Caco-2 (cell line): Measurements from ENCODE around the gene PA2G4. TPM values are rescaled to one million over a fixed set of nuclear protein-coding genes. Genes with fewer than 3 reads are reported as not detected.

Source experiments
- BruUV-seq: library from RNA; stranded (reverse); fragments of 400-500 nt; replicated peaks from 2 replicates; lab custom pipeline; 2021; lab: Mats Ljungman, UMichigan
- CTCF ChIA-PET: fragments of 300-600 bp; sonication (Branson Sonifier 250); formaldehyde crosslinking; loops from one replicate; lab custom pipeline; 2022; ENCODE audit warnings: antibody characterized with exemption; lab: Charles Lee
- POLR2A ChIA-PET: fragments of 300-600 bp; sonication (Branson Sonifier 250); formaldehyde crosslinking; loops from one replicate; lab custom pipeline; 2022; ENCODE audit warnings: antibody characterized with exemption; lab: Charles Lee
- DNase-seq, 2 experiments: peaks; one replicate each; pipeline versions ENCODE4 v3.0.0 to v3.0.0-alpha.2; 2020 to 2022
- H3K27me3 ChIP-seq: replicated peaks from 2 replicates; pipeline ENCODE4 v1.6.0; 2011; ENCODE audit warnings: low read length; ENCODE audit not compliant: control insufficient read depth, insufficient read depth
- H3K36me3 ChIP-seq: 2 replicates; pipeline ENCODE4 v1.5.1; 2011; ENCODE audit warnings: low read length; ENCODE audit not compliant: control insufficient read depth, insufficient read depth
- H3K4me1 ChIP-seq: fragments of 250-450 bp; sonication (Bioruptor Pico); 2 replicates; pipeline ENCODE4 v1.5.1; 2020; ENCODE audit warnings: mild to moderate bottlenecking
- H3K4me3 ChIP-seq: 2 replicates; pipeline ENCODE4 v1.5.1; 2011; ENCODE audit warnings: low read depth, mild to moderate bottlenecking, control low read depth, low read length
- H3K9me3 ChIP-seq: fragments of 250-450 bp; sonication (Bioruptor Pico); 2 replicates; pipeline ENCODE4 v1.5.1; 2020; ENCODE audit warnings: mild to moderate bottlenecking, moderate library complexity
- H3K27ac Mint-ChIP-seq: one replicate; pipeline ENCODE4 v1.8.0; 2022; ENCODE audit warnings: mixed read lengths; ENCODE audit not compliant: unreplicated experiment
- H3K27me3 Mint-ChIP-seq: one replicate; pipeline ENCODE4 v1.8.0; 2022; ENCODE audit warnings: mixed read lengths; ENCODE audit not compliant: insufficient read depth, unreplicated experiment
- H3K36me3 Mint-ChIP-seq: one replicate; pipeline ENCODE4 v1.8.0; 2022; ENCODE audit warnings: mild to moderate bottlenecking, mixed read lengths; ENCODE audit not compliant: insufficient read depth, unreplicated experiment
- H3K4me1 Mint-ChIP-seq: one replicate; pipeline ENCODE4 v1.8.0; 2022; ENCODE audit warnings: low read depth, mixed read lengths; ENCODE audit not compliant: unreplicated experiment
- H3K4me3 Mint-ChIP-seq: one replicate; pipeline ENCODE4 v1.8.0; 2022; ENCODE audit warnings: mild to moderate bottlenecking, moderate library complexity, mixed read lengths; ENCODE audit not compliant: unreplicated experiment
- H3K9me3 Mint-ChIP-seq: one replicate; pipeline ENCODE4 v1.8.0; 2022; ENCODE audit warnings: mixed read lengths; ENCODE audit not compliant: unreplicated experiment
- CTCF ChIP-seq, 2 experiments: fragments of 200-600 bp in 1 of 2; IDR thresholded peaks; 1 replicate in 1 of 2; 2 replicates in 1 of 2; pipeline versions ENCODE4 v1.5.1 to v1.8.0; 2011 to 2022; ENCODE audit warnings: antibody characterized with exemption in 1 of 2, control low read depth in 1 of 2, inconsistent platforms in 1 of 2, low read depth in 1 of 2, low read length in 1 of 2, mild to moderate bottlenecking in 1 of 2, moderate library complexity in 1 of 2; ENCODE audit not compliant: insufficient read depth in 1 of 2, severe bottlenecking in 1 of 2, unreplicated experiment in 1 of 2
- intact Hi-C: fragments of 100-400 bp; cut with micrococcal nuclease; formaldehyde crosslinking; loops from one replicate; pipeline ENCODE4 v1.10.0; 2022; ENCODE audit not compliant: unreplicated experiment
- total RNA-seq: library from RNA; stranded (reverse); gene quantifications from 2 replicates; pipeline ENCODE4 v1.2.3, GENCODE V29; 2022

The PA2G4 gene
- total RNA-seq, 1 experiment from 2014 or later: 178 TPM

GRCh38 chr12:56160894-56161689 lies 56.7 kb downstream of the PA2G4 start:
- H3K27me3 Mint-ChIP-seq: no peaks in the 10 kb centered on the region
- peak overlapping the region; percentile 79 for H3K4me3 Mint-ChIP-seq
- intact Hi-C loops: no loop called here
- TF ChIP-seq CTCF (IDR thresholded peaks at IDR 0.05; ENCODE audit: insufficient read depth in 1 of 2, low read depth in 1 of 2, low read length in 1 of 2, severe bottlenecking in 1 of 2, unreplicated experiment in 1 of 2): no peak
- DNase-seq: no peak
- peak overlapping the region; percentile 88 for H3K27ac Mint-ChIP-seq
- BruUV-seq: no TSS peak
- no peaks in the 10 kb centered on the region for H3K27me3 ChIP-seq
- POLR2A ChIA-PET: interaction anchor here (1.1 to 1.5 kb wide), 3 partner anchors 11 to 61 kb away, joined by 3 to 4 read pairs (median 4); partner anchors contain the start of genes ESYT1 and RNF41
- CTCF ChIA-PET: interaction anchor here (1.7 kb wide), 1 partner anchor 43 kb away, joined by 6 read pairs; the partner anchor contains the start of gene ZC3H10
- H3K36me3 Mint-ChIP-seq: peaks cover 92% of the 10 kb centered on the region
- H3K9me3 Mint-ChIP-seq: no peaks in the 10 kb centered on the region
- H3K4me3 ChIP-seq: no peak overlapping the region
- H3K4me1 Mint-ChIP-seq: peaks cover 20% of the 10 kb centered on the region
- H3K4me1 ChIP-seq: peaks cover 14% of the 10 kb centered on the region
- H3K9me3 ChIP-seq: no peaks in the 10 kb centered on the region
- H3K36me3 ChIP-seq: no peaks in the 10 kb centered on the region; the same call in none of the 2 replicates

GRCh38 chr12:56161690-56162351 lies 57.5 kb downstream of the PA2G4 start:
- DNase-seq: no peak
- no peaks in the 10 kb centered on the region; the same call in none of the 2 replicates for H3K36me3 ChIP-seq
- H3K9me3 Mint-ChIP-seq: no peaks in the 10 kb centered on the region
- intact Hi-C loops: no loop called here
- H3K27me3 ChIP-seq: no peaks in the 10 kb centered on the region
- no peak for TF ChIP-seq CTCF (IDR thresholded peaks at IDR 0.05; ENCODE audit: insufficient read depth in 1 of 2, low read depth in 1 of 2, low read length in 1 of 2, severe bottlenecking in 1 of 2, unreplicated experiment in 1 of 2)
- H3K36me3 Mint-ChIP-seq: peaks cover 99% of the 10 kb centered on the region
- CTCF ChIA-PET: interaction anchor here (1.3 to 1.7 kb wide), 3 partner anchors 10 to 43 kb away, joined by 4 to 6 read pairs (median 5); partner anchors contain the start of genes ESYT1, MYL6B and ZC3H10
- peaks cover 14% of the 10 kb centered on the region for H3K4me1 ChIP-seq
- H3K9me3 ChIP-seq: no peaks in the 10 kb centered on the region
- POLR2A ChIA-PET: interaction anchor here (1.1 to 1.5 kb wide), 5 partner anchors 10 to 60 kb away, joined by 3 to 8 read pairs (median 4); partner anchors contain the start of genes ESYT1, MYL6B and RNF41
- peak overlapping the region; percentile 65 for H3K27ac Mint-ChIP-seq
- no peaks in the 10 kb centered on the region for H3K27me3 Mint-ChIP-seq
- H3K4me1 Mint-ChIP-seq: peaks cover 20% of the 10 kb centered on the region
- peak overlapping the region; percentile 79 for H3K4me3 Mint-ChIP-seq
- no peak overlapping the region for H3K4me3 ChIP-seq
- BruUV-seq: no TSS peak
